Endothelial cell of umbilical vein (primary cell): Measurements from ENCODE around the gene KANSL1. TPM values are rescaled to one million over a fixed set of nuclear protein-coding genes. Genes with fewer than 3 reads are reported as not detected.

Experiments
- BruUV-seq: library from RNA; stranded (reverse); fragments of 400-500 nt; replicated peaks from 2 replicates; lab custom pipeline; 2021; lab: Mats Ljungman, UMichigan
- CTCF ChIA-PET: fragments of 300-600, 350-600 bp; sonication (Branson Sonifier 250); formaldehyde crosslinking; loops from one replicate; lab custom pipeline; 2021; ENCODE audit warnings: antibody characterized with exemption, inconsistent platforms; lab: Charles Lee
- POLR2A ChIA-PET: fragments of 300-600, 350-600 bp; sonication (Branson Sonifier 250); formaldehyde crosslinking; loops from one replicate; lab custom pipeline; 2021; ENCODE audit warnings: antibody characterized with exemption, inconsistent platforms; lab: Charles Lee
- DNase-seq: peaks from one replicate; pipeline ENCODE4 v3.0.0-alpha.2; 2011; ENCODE audit warnings: low read depth, low spot score
- FAIRE-seq: peaks from 2 replicates; lab custom pipeline; 2011; peaks lifted over from hg19 to GRCh38; lab: Jason Lieb, UNC
- H2AFZ ChIP-seq: 2 replicates; pipeline ENCODE4 v1.6.0; 2012; ENCODE audit warnings: low read depth, low read length, control low read depth, inconsistent platforms
- H3K27ac ChIP-seq: 2 replicates; pipeline ENCODE4 v1.5.1; 2011; ENCODE audit warnings: low read depth, mild to moderate bottlenecking, control low read depth, low read length, moderate library complexity; ENCODE audit not compliant: insufficient read depth
- H3K27me3 ChIP-seq, 2 experiments: 2 replicates each; pipeline versions ENCODE4 v1.6.0 to v1.6.1; 2011; ENCODE audit warnings: low read length in 2 of 2, mixed read lengths in 1 of 2; ENCODE audit not compliant: control insufficient read depth in 2 of 2, insufficient read depth in 2 of 2
- H3K36me3 ChIP-seq, 2 experiments: 2 replicates in 1 of 2; 3 replicates in 1 of 2; pipeline ENCODE4 v1.5.1; 2011; ENCODE audit warnings: low read length in 2 of 2, mild to moderate bottlenecking in 1 of 2, moderate library complexity in 1 of 2; ENCODE audit not compliant: control insufficient read depth in 2 of 2, insufficient read depth in 2 of 2; ENCODE audit errors: extremely low read depth in 1 of 2
- H3K4me1 ChIP-seq: 3 replicates; pipeline ENCODE4 v1.5.1; 2011; ENCODE audit warnings: mild to moderate bottlenecking, low read length; ENCODE audit not compliant: control insufficient read depth, insufficient read depth; ENCODE audit errors: extremely low read depth
- H3K4me2 ChIP-seq: 2 replicates; pipeline ENCODE4 v1.6.1; 2011; ENCODE audit warnings: low read length, control low read depth, mixed read lengths; ENCODE audit not compliant: insufficient read depth
- H3K4me3 ChIP-seq, 3 experiments: fragments of 200-600 bp in 1 of 3; sonication (generic), shearing (Covaris generic) in 1 of 3; replicated peaks in 1 of 3; 2 replicates each; pipeline ENCODE4 v1.5.1; 2011 to 2016; ENCODE audit warnings: control low read depth in 3 of 3, low read length in 3 of 3, mild to moderate bottlenecking in 2 of 3, inconsistent platforms in 1 of 3, low read depth in 1 of 3, moderate library complexity in 1 of 3; ENCODE audit not compliant: insufficient read depth in 1 of 3
- H3K79me2 ChIP-seq: 2 replicates; pipeline ENCODE4 v1.6.0; 2012; ENCODE audit warnings: low read length, inconsistent platforms; ENCODE audit not compliant: control insufficient read depth, insufficient read depth
- H3K9ac ChIP-seq: replicated peaks from 2 replicates; pipeline ENCODE3; 2011; ENCODE audit warnings: low read length, control low read depth; ENCODE audit not compliant: insufficient read depth; ENCODE audit errors: extremely low read depth
- H3K9me1 ChIP-seq: replicated peaks from 3 replicates; pipeline ENCODE4 v1.6.0; 2011; ENCODE audit warnings: mild to moderate bottlenecking, low read length; ENCODE audit not compliant: control insufficient read depth, insufficient read depth; ENCODE audit errors: extremely low read depth
- H3K9me3 ChIP-seq: replicated peaks from 2 replicates; pipeline ENCODE4 v1.5.1; 2012; ENCODE audit warnings: low read length, inconsistent platforms; ENCODE audit not compliant: control insufficient read depth, insufficient read depth
- H4K20me1 ChIP-seq: replicated peaks from 2 replicates; pipeline ENCODE3; 2011; ENCODE audit warnings: mild to moderate bottlenecking, low read length; ENCODE audit not compliant: control insufficient read depth, insufficient read depth; ENCODE audit errors: extremely low read depth
- EZH2 ChIP-seq: IDR thresholded peaks from 2 replicates; pipeline ENCODE4 v1.6.1; 2012; ENCODE audit warnings: borderline replicate concordance, low read depth, mild to moderate bottlenecking, moderate library complexity, low read length, inconsistent platforms; ENCODE audit not compliant: severe bottlenecking
- MYC ChIP-seq: IDR thresholded peaks from one replicate; pipeline ENCODE4 v1.6.1; 2011; ENCODE audit warnings: mild to moderate bottlenecking, low read depth, low read length
- dilution Hi-C: fragments of 300-500 bp; cut with MboI; formaldehyde crosslinking; loops from one replicate; pipeline ENCODE4 v1.15.0; 2019; ENCODE audit warnings: low sequenced_read_pairs; ENCODE audit not compliant: extremely low pct_ligation_motif_present
- intact Hi-C: fragments of 100-400 bp; cut with micrococcal nuclease; formaldehyde crosslinking; loops from one replicate; pipeline ENCODE4 v1.10.0; 2022
- polyA plus RNA-seq, 4 experiments: library from polyadenylated mRNA; depleted of rRNA in 3 of 4; stranded (reverse) in 3 of 4; unstranded in 1 of 4; fragments of >200 nt; gene quantifications; 2 replicates each; pipeline versions ENCODE4 v1.2.1 to v1.2.3, GENCODE V29; 2011 to 2012; ENCODE audit warnings: missing spikeins in 1 of 4
- total RNA-seq: library from RNA; stranded (reverse); gene quantifications from 2 replicates; pipeline ENCODE4 v1.2.3, GENCODE V29; 2021
- TF ChIP-seq, protein P1 (sequence below), 2 donors: IDR thresholded peaks; 1 replicate in 1 of 2; 2 replicates in 1 of 2; pipeline ENCODE4 v1.5.1; 2011; ENCODE audit warnings: low read length in 2 of 2, mild to moderate bottlenecking in 2 of 2, moderate library complexity in 2 of 2, control low read depth in 1 of 2, inconsistent platforms in 1 of 2, low read depth in 1 of 2; ENCODE audit not compliant: insufficient read depth in 1 of 2; ENCODE audit errors: extremely low read depth in 1 of 2

Gene KANSL1
- total and polyA plus RNA-seq, 2 donors (not counting 3 experiments of a cell fraction or from before 2014, with no cell fraction given) = 29.1 to 74.0 TPM

DNA sequence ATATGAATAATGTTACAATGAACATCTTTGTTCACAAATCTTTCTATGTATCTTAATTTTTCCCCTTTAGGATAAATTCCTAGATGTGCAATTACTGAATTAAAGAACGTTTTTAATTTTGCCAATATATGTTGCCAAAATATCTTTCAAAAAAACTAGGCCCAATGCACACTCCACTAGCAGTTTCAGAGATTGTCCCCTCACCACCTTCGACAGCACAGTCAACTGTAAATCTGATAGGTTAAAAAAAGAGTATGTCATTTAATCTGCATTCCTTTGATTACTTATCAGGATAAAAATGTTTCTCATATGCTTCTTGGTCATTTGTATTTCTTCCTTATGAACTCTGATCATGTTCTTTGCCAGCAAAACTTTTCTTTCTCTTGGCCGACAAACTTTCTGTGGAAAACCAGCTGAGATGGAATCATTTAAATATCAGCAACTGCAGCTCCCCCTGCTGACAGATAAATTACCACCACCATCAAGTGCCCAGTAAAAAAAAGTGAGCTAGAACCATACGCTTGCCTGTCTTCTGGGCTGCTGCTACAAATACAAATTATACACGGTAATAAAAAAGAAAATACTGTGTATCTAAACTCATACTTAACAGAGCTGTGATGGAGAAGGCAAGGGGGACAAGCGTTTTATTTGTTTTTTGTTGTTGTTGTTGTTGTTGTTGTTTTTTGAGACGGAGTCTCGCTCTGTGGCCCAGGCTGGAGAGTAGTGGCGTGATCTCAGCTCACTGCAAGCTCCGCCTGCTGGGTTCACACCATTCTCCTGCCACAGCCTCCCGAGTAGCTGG, 19.6 kb upstream of the KANSL1 start:
- Histone ChIP-seq H3K36me3 (peaks cover 0 to 6% of the 10 kb centered on the region in 2 experiments), H3K27ac (no peak overlapping the region), H3K4me2 (no peak overlapping the region), H3K4me3 (no peak overlapping the region), H3K79me2 (peaks cover 3% of the 10 kb centered on the region), H4K20me1 (no peaks in the 10 kb centered on the region), H2AFZ (no peak overlapping the region), H3K4me1 (no peaks in the 10 kb centered on the region), H3K9ac (no peak overlapping the region), H3K9me1 (no peaks in the 10 kb centered on the region), H3K9me3 (no peaks in the 10 kb centered on the region), H3K27me3 (no peaks in the 10 kb centered on the region)
- FAIRE-seq = peak; percentile 84
- ChIA-PET CTCF (interaction anchor here (0.7 to 4.4 kb wide), 46 partner anchors 9 to 264 kb away, joined by 3 to 131 read pairs (median 5); partner anchors contain the start of gene KANSL1), POLR2A (interaction anchor here (1.1 kb wide), 1 partner anchor 169 kb away, joined by 3 read pairs; no protein-coding TSS in a partner anchor)
- TF ChIP-seq, protein P1, sequence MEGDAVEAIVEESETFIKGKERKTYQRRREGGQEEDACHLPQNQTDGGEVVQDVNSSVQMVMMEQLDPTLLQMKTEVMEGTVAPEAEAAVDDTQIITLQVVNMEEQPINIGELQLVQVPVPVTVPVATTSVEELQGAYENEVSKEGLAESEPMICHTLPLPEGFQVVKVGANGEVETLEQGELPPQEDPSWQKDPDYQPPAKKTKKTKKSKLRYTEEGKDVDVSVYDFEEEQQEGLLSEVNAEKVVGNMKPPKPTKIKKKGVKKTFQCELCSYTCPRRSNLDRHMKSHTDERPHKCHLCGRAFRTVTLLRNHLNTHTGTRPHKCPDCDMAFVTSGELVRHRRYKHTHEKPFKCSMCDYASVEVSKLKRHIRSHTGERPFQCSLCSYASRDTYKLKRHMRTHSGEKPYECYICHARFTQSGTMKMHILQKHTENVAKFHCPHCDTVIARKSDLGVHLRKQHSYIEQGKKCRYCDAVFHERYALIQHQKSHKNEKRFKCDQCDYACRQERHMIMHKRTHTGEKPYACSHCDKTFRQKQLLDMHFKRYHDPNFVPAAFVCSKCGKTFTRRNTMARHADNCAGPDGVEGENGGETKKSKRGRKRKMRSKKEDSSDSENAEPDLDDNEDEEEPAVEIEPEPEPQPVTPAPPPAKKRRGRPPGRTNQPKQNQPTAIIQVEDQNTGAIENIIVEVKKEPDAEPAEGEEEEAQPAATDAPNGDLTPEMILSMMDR (IDR thresholded peaks at IDR 0.05; ENCODE audit: extremely low read depth in 1 of 2, insufficient read depth in 1 of 2, low read depth in 1 of 2, low read length in 2 of 2) = peak; percentile 63 to 71
- no peak for TF ChIP-seq EZH2
- BruUV-seq = no TSS peak
- intact Hi-C loops (loop anchor here (1.0 kb wide), 3 partner anchors 18 to 211 kb away; no protein-coding TSS in a partner anchor), dilution Hi-C loops (no loop called here)
- DNase-seq = peak; percentile 83

DNA sequence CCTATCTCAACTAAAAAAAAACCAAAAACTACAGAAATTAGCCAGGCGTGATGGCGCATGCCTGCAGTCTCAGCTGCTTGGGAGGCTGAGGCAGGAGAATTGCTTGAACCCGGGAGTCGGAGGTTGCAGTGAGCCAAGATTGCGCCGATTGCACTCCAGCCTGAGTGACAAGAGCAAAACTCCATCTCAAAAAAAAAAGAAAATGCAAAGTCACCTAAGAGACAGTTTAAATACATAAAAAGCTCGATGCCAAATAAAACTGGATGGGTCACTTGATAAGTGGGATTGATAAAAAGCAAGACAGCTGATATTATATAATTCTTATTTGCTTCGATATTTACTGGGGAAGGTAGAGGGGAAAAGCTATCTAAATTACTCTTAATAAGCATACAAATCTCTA, 15.8 kb upstream of the KANSL1 start:
- Histone ChIP-seq H3K27ac (no peak overlapping the region), H3K27me3 (no peaks in the 10 kb centered on the region), H3K4me3 (no peak overlapping the region), H3K9me3 (no peaks in the 10 kb centered on the region), H3K36me3 (peaks cover 0 to 2% of the 10 kb centered on the region in 2 experiments), H3K9me1 (no peaks in the 10 kb centered on the region), H4K20me1 (no peaks in the 10 kb centered on the region), H2AFZ (no peak overlapping the region), H3K79me2 (peaks cover 11% of the 10 kb centered on the region), H3K4me1 (no peaks in the 10 kb centered on the region), H3K4me2 (no peak overlapping the region), H3K9ac (no peak overlapping the region)
- CTCF ChIA-PET = interaction anchor here (1.5 to 2.8 kb wide), 2 partner anchors 165 to 889 kb away, joined by 4 to 7 read pairs; no protein-coding TSS in a partner anchor
- intact Hi-C loops = no loop called here
- no peak for DNase-seq
- POLR2A ChIA-PET = no interaction called here
- BruUV-seq = no TSS peak
- FAIRE-seq = no peak
- dilution Hi-C loops = no loop called here
- TF ChIP-seq, protein P1 (IDR thresholded peaks at IDR 0.05; ENCODE audit: extremely low read depth in 1 of 2, insufficient read depth in 1 of 2, low read depth in 1 of 2, low read length in 2 of 2) = no peak
- TF ChIP-seq EZH2 = no peak
- no peak for TF ChIP-seq MYC
